HG03066 (cell line): ENCODE results near the gene LILRA6.
"Not testable (repeated sequence)": the region's sequence is repeated elsewhere in the genome, so short reads cannot be mapped to it uniquely, and the experiment has no call there.

ENCODE experiments used
- ATAC-seq: cut with Tn5 transposase; IDR thresholded peaks from one replicate; pipeline ENCODE4 v1.9.1; 2021; ENCODE audit warnings: low read depth; ENCODE audit not compliant: unreplicated experiment

Gene LILRA6

GRCh38 chr19:54242646-54243045 lies at the start of gene LILRA6:
TSS of gene LILRA6 (minus strand) at chr19:54242790.
- not testable (repeated sequence) for ATAC-seq

DNA sequence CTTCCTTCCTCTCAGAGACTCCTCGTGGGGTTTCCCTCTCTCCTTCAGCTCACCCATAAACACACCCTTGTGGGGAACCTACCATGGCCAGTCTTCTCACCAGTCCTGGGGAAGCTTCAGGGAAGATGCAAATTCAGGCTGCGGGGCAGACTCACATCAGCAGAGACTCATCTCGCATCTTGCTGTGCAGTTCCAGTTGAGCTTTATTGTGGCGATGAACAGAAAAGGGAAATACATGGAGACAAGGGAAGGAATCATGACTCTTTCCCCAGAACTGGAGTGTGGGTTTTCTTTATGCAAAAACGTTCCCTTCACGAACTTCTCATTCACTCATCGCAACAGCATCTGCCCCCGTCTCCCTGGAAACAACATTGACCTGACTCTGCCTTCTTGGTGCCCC lies 46.6 kb upstream of the LILRA6 start:
- not testable (repeated sequence) for ATAC-seq

DNA sequence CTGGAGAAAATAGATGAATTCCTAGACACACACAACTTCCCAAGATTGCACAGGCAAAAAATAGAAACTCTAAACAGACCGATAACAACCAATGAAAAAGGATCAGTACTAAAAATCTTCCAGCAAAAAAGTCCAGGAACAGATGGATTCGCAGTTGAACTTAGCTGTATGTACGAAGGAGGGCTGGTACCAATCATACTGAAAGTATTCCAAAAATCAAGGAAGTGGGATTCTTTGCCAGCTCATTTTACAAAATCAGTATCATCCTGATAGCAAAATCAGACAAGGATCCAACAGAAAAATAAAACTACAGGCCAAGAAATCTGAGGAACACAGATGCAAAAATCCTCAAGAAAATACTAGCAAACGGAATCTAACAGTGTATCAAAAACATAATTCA lies 44.9 kb upstream of the LILRA6 start:
- ATAC-seq, result no peak

DNA sequence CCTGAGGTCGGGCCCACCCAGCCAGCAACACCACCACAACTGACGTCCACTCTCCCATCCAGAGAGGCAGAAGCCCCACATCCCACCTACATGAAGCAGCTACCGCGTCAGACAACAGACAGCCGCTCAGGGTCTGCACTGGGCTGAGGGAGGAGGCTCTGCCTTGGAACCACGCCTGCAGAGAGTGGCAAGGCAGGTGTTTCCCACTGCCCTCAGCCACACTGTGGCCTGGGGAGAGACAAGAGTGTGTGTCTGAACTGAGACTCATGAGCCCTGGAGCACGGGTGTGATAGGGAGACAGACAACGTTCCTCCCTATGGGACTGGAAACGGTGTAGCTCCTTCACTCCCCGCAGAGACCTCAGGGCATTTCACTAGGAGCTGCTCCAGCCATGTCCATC lies 43.7 kb upstream of the LILRA6 start:
- not testable (repeated sequence) for ATAC-seq

DNA sequence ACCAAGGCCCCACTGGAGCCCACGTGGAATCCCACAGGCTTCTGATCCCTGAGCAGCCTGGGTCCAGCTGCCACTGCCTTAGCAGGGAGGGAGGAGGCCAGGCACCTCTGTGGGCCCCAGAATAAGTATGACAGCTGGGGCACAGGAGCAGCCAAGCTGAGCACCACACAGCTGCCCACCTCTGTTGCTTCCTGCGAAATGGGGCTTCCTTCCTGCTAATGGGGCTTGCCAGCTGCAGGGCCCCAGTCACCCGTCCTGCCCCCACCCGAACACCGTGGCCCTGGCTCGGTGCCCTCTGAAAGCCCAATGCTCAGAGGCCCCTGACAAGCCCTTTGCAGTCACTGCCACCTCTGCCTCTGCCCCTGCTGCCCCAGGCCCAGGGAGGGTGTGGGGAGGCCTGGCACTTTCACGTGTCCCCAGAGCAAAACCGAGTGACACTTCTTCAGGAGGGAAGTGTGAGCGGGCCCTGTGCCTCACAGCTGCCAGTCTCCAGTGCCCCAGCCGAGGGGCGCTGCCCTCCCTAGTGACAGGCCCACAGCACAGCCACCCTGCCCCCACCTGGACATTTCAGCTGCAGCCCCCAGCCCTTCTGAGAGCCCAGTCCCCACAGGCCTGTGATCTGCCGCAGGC lies 43.0 kb upstream of the LILRA6 start:
- ATAC-seq, result not testable (repeated sequence)

DNA sequence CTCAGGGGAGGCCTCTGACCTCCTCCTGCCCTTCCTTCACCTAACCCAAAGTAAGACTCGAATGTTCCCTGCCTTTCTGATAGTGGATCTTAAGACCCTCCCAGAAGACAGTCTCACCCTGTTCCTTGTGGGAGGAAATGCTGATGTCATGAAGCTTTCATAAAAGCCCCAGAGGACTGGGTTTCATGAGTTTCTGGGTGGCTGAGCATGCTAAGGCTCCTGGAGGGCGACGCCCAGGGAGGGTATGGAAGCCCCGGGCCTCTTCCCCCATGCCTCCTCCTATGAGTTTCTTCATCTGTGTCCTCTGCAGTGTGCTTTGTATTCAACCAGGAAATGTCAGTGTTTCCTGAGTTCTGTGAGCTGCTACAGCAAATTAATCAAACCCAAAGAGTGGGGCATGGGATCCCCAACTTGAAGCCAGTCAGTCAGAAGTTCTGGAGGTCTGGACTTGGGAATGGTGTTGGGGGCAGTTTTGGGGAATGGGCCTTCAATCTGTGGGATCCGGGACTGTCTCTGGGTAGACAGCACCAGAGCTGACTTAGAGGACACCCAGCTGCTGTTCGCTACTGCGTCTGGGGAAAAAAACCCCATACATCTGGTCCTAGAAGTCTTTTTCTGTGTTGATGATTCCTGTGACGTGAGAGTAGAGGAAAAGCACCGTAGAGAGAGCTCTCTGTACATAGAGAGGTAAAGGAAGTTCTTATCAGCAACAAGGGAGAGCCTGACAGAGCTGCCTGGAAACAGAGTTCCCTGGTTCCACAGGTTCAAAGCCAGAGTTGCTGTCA lies 40.3 kb upstream of the LILRA6 start:
- no peak for ATAC-seq

GRCh38 chr19:54281729-54282075 lies 39.1 kb upstream of the LILRA6 start:
- ATAC-seq, result not testable (repeated sequence)

- no peak for ATAC-seq
Measured at GRCh38 chr19:54281007-54281728, 38.6 kb upstream of the LILRA6 start, which contains the start of gene LILRB2. TSS of gene LILRB2 (minus strand) at chr19:54281110. CDS start at chr19:54280496, 614 bp downstream.

- ATAC-seq, result not testable (repeated sequence)
Measured at GRCh38 chr19:54280441-54280840, 37.9 kb upstream of the LILRA6 start.

DNA sequence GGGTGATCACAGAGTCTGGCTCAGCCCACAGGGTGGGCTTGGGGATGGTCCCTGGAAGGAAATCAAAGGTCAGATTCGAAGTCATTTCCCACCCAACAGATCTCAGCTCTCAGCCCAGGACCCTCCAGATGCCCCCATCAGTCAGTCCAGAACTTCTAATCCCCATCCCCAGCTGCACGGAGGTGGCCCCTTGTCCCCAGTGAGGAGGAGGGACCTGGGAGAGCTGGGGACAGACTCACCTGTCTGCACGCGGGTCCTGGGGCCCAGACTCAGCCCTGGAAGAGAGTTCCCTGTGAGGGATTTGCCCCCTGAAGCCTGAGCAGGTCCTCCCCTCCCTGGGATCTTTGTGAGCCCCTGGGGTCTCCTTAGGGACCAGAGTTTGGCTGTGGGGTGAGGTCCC lies 37.4 kb upstream of the LILRA6 start:
- ATAC-seq, result not testable (repeated sequence)

GRCh38 chr19:54279406-54279962 lies 36.9 kb upstream of the LILRA6 start:
- no peak for ATAC-seq

GRCh38 chr19:54278571-54279195 lies 36.1 kb upstream of the LILRA6 start:
- not testable (repeated sequence) for ATAC-seq

DNA sequence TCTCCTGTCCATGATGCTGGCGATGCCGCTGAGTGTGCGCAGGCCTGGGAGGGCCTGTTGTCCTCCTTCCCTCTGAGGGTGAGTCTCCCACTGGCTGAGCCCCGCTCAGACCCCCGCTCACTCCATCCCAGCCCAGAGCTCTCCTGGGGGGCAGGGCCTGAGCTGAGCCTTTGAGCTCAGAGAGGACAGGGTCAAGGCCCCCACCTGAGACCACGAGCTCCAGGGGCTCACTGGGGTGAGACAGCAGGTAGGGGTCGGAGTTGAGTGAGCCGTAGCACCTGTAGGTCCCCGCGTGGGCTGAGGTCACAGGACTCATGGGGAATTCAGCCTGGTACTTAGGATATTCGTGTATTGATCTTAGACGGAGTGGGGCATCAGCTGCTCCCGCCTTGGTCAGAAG lies 35.5 kb upstream of the LILRA6 start:
- not testable (repeated sequence) for ATAC-seq

DNA sequence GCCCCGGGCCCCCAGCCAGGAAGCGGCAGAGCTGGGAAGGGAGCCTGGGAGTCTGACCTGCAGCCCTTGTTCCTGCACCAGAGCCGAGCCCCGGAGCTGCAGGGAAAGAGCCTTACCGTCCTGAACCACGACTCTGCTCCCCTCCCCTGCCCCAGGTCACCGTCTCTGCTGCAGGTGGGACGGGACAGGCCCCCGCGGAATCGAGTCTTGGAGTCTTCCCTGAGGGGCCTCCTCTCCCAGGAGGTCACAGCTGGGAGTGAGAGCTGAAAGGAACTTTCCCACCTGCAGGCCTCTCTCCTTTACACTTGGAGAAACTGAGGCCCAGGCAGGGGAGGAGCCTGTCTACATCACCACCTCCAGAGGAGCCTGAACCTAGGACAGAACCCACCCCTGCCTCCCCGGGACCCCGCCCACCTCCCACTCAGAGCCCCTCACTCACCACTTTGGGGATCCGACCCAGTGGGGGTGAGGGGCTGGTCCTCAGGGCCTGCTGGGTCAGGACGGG lies 34.6 kb upstream of the LILRA6 start:
- not testable (repeated sequence) for ATAC-seq

DNA sequence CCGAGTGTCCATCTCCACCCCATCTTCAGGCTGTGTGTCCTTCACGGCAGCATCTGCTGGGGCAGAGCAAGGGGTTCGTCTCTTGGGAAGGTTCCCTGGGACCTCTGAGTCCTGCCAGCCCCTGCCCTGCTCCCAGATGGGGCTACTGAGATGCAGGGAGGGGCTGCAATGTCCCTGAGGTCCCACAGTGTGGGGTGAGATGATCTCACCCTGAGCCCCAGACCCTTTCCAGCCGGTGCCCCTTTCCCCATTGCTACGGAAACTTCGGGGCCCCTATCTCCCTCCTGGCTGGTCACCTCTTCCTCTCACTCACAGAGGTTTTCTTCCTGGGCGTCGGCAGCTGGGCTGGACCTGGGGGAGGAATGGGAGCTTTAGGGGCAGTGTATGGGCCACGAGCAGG lies 33.4 kb upstream of the LILRA6 start:
- ATAC-seq, result no peak

DNA sequence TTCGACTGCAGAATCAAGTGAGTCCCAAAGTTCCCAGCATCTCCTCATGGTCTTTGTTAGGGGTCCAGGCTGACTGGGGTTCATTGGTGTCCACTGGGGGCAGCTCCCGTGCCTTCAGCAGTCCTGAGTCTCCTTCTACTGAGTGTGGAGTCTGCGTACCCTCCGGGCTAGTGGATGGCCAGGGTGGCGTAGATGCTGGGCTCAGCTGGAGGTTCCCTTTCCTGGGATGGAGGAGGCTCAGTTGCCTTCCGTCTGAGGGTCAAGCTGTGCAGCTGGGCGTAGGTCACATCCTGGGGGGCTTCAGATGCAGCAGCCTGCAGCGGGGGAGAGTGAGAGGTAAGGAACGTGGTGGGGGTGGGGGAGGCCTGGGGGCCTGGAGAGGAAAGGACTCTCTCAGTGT lies 31.9 kb upstream of the LILRA6 start:
- not testable (repeated sequence) for ATAC-seq

- no peak for ATAC-seq
Measured at GRCh38 chr19:54273821-54274220, 31.2 kb upstream of the LILRA6 start.

DNA sequence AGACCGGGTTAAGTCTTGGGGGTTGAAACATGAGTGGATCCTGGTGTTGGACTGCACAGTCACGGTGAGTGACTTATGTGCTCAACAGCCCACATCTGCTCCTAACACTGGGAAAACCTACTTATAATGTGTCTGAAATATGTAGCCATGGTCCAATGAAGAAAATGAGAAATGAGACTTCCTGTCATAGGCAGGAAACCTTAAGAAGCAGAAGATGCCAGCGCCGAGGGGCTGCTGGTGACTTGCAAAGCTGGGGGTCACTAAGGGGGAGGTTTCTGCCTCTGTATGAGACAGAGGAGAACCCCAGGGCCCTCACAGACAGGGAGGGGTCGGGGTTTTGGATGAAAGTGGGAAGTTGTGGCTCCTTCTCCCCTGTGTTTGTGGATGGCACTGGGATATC lies 29.6 kb upstream of the LILRA6 start:
- not testable (repeated sequence) for ATAC-seq

DNA sequence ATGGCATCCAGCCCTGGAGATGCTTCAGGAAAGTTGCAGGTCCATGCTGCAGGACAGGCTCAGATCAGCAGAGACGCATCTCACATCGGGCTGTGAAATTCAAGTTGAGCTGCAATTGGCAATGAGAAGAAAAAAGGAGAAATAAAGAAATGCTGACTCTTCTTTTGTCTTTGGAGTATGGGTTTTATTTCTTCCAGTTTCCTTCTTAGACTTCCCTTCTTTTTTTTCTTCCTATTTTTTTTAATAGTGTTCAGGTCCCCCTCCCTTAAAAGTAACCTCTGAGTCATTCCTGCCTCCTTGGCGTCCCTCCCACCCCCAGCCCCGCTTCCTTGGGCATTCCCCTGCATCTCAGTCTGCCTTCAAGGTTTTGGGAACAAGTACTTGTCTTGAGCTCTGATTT lies 29.0 kb upstream of the LILRA6 start:
- not testable (repeated sequence) for ATAC-seq

DNA sequence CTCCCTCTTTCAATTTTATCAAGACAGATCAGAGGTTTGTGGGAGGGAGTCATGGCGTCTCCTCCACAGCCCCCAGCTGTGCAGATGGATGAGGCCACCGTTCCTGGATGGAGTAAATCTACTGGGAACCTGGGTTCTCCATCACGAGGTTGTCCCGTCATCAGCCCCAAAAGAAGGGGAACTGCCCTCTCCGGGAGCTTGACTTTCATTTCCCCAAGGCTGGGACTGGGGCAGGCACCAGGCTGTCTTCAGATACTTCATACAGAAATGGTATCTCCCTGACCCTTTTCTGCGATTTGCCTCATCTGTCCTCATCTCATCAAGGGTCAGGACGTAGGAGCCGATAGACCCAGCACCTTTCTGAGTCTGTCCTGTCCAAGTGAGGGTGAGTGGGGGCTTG lies 28.5 kb upstream of the LILRA6 start:
- no peak for ATAC-seq
